ENCODE data around the gene FBXO46.
A peak's percentile ranks its signal among the peaks of the same experiment; 100 is the strongest.

FBXO46 gene, protein sequence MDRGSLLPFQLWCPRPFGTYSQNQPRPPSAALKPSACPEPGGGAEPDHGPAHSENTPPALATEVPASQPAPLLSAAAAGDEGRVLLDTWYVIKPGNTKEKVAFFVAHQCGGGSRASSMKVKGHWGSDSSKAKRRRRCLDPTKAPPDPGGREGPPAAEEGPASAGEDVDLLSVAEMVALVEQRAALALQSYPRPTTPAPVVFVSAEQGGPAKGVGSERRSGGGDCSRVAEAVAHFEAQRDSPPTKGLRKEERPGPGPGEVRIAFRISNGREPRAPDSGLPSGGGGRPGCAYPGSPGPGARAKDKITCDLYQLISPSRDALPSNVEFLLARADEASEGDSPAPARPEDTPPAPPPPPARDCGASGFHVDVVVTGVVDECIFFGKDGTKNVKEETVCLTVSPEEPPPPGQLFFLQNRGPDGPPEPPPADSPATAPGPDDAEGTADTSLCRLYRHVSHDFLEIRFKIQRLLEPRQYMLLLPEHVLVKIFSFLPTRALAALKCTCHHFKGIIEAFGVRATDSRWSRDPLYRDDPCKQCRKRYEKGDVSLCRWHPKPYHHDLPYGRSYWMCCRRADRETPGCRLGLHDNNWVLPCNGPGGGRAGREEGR

DNA sequence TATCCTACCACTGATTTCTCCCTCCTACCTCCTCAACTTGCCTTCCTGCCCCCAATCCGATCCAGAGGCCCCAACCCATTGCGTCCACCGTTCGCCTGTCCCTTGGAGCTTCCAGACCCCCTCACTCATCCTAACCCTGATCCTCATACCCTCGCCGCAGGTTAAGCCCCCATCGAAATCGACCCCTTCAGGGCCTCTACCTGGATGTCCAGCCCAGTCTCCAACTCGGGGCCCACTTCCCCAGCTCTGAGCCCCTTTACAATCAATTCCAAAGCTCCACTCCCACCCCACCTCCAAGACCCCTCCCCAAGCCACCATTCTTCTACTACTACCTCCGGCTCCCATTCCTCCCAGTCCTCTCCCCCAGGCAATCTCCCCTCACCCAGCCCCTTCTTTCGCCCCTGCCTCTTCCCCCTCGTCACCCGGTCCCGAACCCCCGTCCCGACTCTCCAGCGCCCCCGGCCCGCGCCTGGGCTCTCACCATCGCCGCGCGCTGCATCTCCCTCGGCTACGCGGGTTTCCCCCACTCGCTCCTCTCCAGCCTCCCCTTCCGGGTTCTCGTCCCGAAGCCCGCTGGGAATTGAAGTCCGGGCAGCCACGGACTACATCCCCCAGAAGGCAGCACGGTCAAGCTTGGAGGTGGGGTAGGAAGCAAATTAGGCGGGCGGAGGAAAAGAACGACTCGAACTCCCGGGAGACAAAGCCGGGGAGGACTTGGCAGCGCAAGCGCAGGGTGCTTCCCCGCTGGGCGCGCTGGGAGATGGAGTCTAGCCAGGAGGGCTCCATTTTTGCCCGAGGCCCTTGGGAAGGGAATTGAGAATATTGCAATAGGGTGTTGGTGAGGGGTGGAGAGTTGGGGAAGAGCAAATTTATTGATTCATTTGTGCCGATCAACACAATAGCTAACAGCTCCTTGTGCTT is at the start of gene FBXO46:
TSS of gene FBXO46 (minus strand) at position 529 of the 921 bp plus-strand sequence. CDS start 17,401 bp downstream, outside the sequence.
- POLR2A ChIA-PET (ENCODE audit: low non-redundant PET) = interaction anchor here (0.6 to 1.3 kb wide), 2 partner anchors 34 to 38 kb away, joined by 5 read pairs; partner anchors contain the start of gene SIX5
- DNase-seq (ENCODE audit: low spot score) = peak; percentile 96
- CTCF ChIA-PET = interaction anchor here (0.7 kb wide), 2 partner anchors 39 to 250 kb away, joined by 3 read pairs; partner anchors contain the start of gene SIX5
- TF ChIP-seq, protein P1, sequence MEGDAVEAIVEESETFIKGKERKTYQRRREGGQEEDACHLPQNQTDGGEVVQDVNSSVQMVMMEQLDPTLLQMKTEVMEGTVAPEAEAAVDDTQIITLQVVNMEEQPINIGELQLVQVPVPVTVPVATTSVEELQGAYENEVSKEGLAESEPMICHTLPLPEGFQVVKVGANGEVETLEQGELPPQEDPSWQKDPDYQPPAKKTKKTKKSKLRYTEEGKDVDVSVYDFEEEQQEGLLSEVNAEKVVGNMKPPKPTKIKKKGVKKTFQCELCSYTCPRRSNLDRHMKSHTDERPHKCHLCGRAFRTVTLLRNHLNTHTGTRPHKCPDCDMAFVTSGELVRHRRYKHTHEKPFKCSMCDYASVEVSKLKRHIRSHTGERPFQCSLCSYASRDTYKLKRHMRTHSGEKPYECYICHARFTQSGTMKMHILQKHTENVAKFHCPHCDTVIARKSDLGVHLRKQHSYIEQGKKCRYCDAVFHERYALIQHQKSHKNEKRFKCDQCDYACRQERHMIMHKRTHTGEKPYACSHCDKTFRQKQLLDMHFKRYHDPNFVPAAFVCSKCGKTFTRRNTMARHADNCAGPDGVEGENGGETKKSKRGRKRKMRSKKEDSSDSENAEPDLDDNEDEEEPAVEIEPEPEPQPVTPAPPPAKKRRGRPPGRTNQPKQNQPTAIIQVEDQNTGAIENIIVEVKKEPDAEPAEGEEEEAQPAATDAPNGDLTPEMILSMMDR (conservative IDR thresholded peaks at IDR 0.05; ENCODE audit: low read depth) = no peak
- H3K27ac ChIP-seq = peak within 1 kb of the TSS; percentile 86

DNA sequence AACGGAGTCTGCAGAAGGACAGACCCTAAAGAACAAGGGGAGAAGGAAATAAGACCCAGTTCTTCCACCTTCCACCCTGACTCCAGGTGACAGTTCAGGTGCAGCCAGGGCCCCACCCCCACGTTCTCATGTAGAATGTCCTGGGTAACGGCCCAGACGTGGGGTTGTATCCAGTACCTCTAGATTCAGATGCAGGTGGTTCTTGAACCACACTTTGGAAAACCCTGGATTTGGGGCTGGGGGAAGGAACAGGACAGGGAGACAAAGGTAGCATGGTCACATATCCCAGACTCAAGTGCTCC is 49.4 kb upstream of the FBXO46 start:
- ChIA-PET CTCF (interaction anchor here (0.9 kb wide), 1 partner anchor 9 kb away, joined by 3 read pairs; no protein-coding TSS in a partner anchor), POLR2A (ENCODE audit: low non-redundant PET) (no interaction called here)
- H3K27ac ChIP-seq = peak overlapping the region; percentile 98
- DNase-seq (ENCODE audit: low spot score) = no peak
- TF ChIP-seq, protein P1 (conservative IDR thresholded peaks at IDR 0.05; ENCODE audit: low read depth) = no peak

DNA sequence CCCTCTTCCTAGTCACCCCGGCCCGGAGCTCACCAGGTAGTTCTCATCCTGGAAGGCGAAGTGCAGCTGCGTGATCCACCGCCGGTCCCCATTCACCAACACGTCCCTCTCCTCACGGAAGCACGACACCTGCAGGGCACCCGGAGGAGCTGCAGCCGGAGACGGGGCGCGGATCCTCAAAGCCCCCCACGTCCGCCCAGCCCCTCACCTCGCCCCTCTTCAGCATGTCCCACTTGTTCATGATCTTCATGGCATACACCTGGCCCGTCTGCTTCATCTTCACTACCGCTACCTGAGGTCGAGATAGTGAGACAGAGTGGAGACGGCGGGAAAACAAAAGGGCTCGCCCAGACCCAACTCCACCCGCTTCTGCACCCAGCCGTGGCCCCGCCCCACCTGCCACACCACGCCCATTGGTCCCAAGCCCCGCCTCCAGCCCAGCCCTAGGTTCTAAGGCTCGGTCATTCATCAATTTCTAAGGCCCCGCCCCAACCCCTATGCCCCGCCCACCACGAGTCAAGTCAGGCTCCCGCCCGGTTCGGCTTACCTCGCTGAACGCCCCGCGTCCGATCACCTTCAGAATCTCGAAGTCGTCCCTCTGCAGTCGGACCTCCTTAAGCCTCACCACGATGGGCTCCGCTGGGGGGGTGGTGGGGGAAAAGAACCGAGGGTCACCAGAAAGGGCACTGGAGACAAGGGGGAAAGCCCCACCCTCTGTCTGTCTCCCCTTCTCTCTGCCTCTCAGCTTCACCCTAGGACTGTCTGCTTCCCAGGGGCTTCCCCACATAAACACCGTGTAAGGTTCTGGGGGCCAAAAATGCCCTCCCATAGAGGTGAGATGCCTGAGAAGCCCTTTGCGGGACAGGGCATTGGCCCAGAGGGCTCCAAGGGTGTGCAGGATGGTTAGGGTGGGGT is 48.8 kb upstream of the FBXO46 start:
- DNase-seq (ENCODE audit: low spot score) = peak; percentile 91
- POLR2A ChIA-PET (ENCODE audit: low non-redundant PET) = interaction anchor here (1.3 kb wide), 1 partner anchor 10 kb away, joined by 3 read pairs; the partner anchor contains the start of gene SIX5

DNA sequence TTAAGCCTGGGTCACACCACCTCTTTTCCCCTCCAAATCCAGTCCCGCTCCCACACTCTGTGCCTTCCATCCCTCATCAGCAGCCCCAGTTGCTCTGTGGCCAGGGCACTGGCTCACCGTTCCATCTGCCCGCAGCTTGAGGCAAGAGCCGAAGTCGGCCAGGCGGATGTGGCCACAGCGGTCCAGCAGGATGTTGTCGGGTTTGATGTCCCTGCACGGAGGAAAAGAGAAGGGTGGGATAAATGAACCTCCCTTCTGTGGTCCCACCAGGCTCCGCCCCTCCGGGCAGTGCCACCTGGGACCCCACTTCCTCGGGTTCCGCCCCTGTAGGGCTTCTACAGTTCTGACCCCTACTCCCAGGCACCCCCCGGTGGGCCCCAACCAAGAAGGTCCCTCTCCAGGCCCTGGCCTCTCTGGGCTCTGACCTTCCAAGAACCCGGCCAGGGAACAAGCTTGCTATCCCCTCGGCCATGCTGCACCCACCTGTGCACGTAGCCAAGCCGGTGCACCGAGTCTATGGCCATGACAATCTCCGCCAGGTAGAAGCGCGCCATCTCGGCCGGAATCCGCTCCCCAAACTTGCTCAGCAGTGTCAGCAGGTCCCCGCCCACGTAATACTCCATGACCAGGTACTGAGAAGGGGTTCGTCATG is 47.4 kb upstream of the FBXO46 start:
- DNase-seq (ENCODE audit: low spot score) = no peak
- ChIA-PET CTCF (interaction anchor here (1.7 kb wide), 1 partner anchor 8 kb away, joined by 25 read pairs; no protein-coding TSS in a partner anchor), POLR2A (ENCODE audit: low non-redundant PET) (interaction anchor here (1.0 kb wide), 1 partner anchor 8 kb away, joined by 3 read pairs; no protein-coding TSS in a partner anchor)
- H3K27ac ChIP-seq = peak overlapping the region; percentile 98
- TF ChIP-seq, protein P1 (conservative IDR thresholded peaks at IDR 0.05; ENCODE audit: low read depth) = no peak

More for the DNA sequence above, 48.8 kb upstream of the FBXO46 start:
- TF ChIP-seq, protein P1 (conservative IDR thresholded peaks at IDR 0.05; ENCODE audit: low read depth) = peak; percentile 93
- H3K27ac ChIP-seq = peak overlapping the region; percentile 98
- CTCF ChIA-PET = interaction anchor here (0.6 to 1.7 kb wide), 5 partner anchors 9 to 1251 kb away, joined by 3 to 25 read pairs (median 3); no protein-coding TSS in a partner anchor

DNA sequence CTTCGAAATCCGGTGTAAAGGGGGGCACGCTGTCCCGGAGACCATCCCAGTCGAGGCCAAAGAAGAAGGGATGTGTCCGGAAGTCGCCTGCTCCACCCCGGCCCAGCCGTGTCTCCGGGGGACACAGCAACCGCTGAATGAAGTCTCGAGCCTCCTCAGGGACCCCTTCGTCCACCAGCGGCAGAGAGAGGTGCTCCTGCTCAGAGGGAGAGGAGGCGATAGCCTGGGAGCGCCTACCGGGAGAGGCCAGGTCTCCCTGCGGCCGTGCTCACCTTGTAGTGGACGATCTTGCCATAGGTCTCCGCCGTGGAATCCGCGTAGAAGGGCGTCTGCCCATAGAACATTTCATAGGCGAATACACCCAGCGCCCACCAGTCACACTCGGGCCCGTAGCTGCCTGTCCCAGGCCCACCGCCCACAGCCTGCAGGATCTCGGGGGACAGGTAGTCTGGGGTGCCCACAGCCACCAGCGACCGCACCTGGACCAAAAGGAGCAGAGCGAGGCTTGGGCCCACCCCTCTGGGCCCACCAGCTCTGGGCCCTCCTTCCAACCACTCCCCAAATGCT is 46.8 kb upstream of the FBXO46 start:
- POLR2A ChIA-PET (ENCODE audit: low non-redundant PET) = no interaction called here
- TF ChIP-seq, protein P1 (conservative IDR thresholded peaks at IDR 0.05; ENCODE audit: low read depth) = no peak

More for the DNA sequence above, 46.8 kb upstream of the FBXO46 start:
- DNase-seq (ENCODE audit: low spot score) = no peak
- peak overlapping the region; percentile 98 for H3K27ac ChIP-seq
- CTCF ChIA-PET = no interaction called here
